ENCODE results near the gene PABPC3. TPM values are rescaled to one million over a fixed set of nuclear protein-coding genes. Genes with fewer than 3 reads are reported as not detected.

Gene PABPC3
- total RNA-seq, 1 donor from 2014 or later = 0.07 TPM

Other genes with a start within 250 kb of the PABPC3 start
- not detected for gene AMER2, start 76.2 kb downstream of the PABPC3 start, total RNA-seq
- 16.5 TPM for gene MTMR6, start 191.4 kb downstream of the PABPC3 start, total RNA-seq
- gene NUP58, start 205.5 kb downstream of the PABPC3 start, total RNA-seq = 25.3 TPM

Data from left ventricle myocardium superior (tissue), 1 donor.